Nephron (organoid): ENCODE measurements around the gene ISYNA1.

ENCODE experiments used
- H3K27ac Mint-ChIP-seq, 3 experiments: 2 replicates each; pipeline ENCODE4 v1.8.0; 2020; ENCODE audit warnings: mixed read lengths in 3 of 3, mild to moderate bottlenecking in 2 of 3, moderate library complexity in 1 of 3
- H3K27me3 Mint-ChIP-seq: 2 replicates; pipeline ENCODE4 v1.8.0; 2021; ENCODE audit warnings: low read depth, mild to moderate bottlenecking, moderate library complexity, mixed read lengths
- H3K36me3 Mint-ChIP-seq: 2 replicates; pipeline ENCODE4 v1.8.0; 2020; ENCODE audit warnings: low read depth, mixed read lengths
- H3K4me1 Mint-ChIP-seq: 2 replicates; pipeline ENCODE4 v1.8.0; 2020; ENCODE audit warnings: mixed read lengths
- H3K4me3 Mint-ChIP-seq, 3 experiments: 2 replicates each; pipeline ENCODE4 v1.8.0; 2020; ENCODE audit warnings: mild to moderate bottlenecking in 3 of 3, mixed read lengths in 3 of 3, moderate library complexity in 2 of 3
- H3K9me3 Mint-ChIP-seq: 2 replicates; pipeline ENCODE4 v1.8.0; 2020; ENCODE audit warnings: mixed read lengths
- CTCF ChIP-seq, 3 experiments: fragments of 200-600 bp; sonication (generic); IDR thresholded peaks; one replicate each; pipeline ENCODE4 v1.5.0; 2021; ENCODE audit warnings: antibody characterized with exemption in 3 of 3; ENCODE audit not compliant: unreplicated experiment in 3 of 3

ISYNA1 gene

GRCh38 chr19:18418483-18419194 lies 19.3 kb downstream of the ISYNA1 start:
- peaks cover 75% of the 10 kb centered on the region for H3K4me1 Mint-ChIP-seq
- TF ChIP-seq CTCF (IDR thresholded peaks at IDR 0.05; ENCODE audit: unreplicated experiment in 3 of 3): no peak
- H3K9me3 Mint-ChIP-seq: no peaks in the 10 kb centered on the region
- peak overlapping the region; percentile 98 for H3K27ac Mint-ChIP-seq
- peaks cover 4% of the 10 kb centered on the region for H3K36me3 Mint-ChIP-seq
- peaks cover 5% of the 10 kb centered on the region for H3K27me3 Mint-ChIP-seq
- H3K4me3 Mint-ChIP-seq: peak overlapping the region; percentile 81 to 88 (median 87)

- Mint-ChIP-seq H3K4me3 (peak overlapping the region; percentile 81 to 88 (median 87)), H3K9me3 (no peaks in the 10 kb centered on the region), H3K4me1 (peaks cover 72% of the 10 kb centered on the region), H3K27ac (peak overlapping the region; percentile 98), H3K27me3 (peaks cover 5% of the 10 kb centered on the region), H3K36me3 (peaks cover 4% of the 10 kb centered on the region)
- TF ChIP-seq CTCF (IDR thresholded peaks at IDR 0.05; ENCODE audit: unreplicated experiment in 3 of 3): no peak
These were observed 19.9 kb downstream of the ISYNA1 start for GRCh38 chr19:18418029-18418482.

GRCh38 chr19:18417250-18418028 lies 20.5 kb downstream of the ISYNA1 start:
- Mint-ChIP-seq H3K27me3 (peaks cover 5% of the 10 kb centered on the region), H3K4me1 (peaks cover 66% of the 10 kb centered on the region), H3K36me3 (no peaks in the 10 kb centered on the region), H3K27ac (peak overlapping the region; percentile 98 to 99 (median 98)), H3K4me3 (peak overlapping the region; percentile 81 to 88 (median 87)), H3K9me3 (no peaks in the 10 kb centered on the region)
- no peak for TF ChIP-seq CTCF (IDR thresholded peaks at IDR 0.05; ENCODE audit: unreplicated experiment in 3 of 3)

- Mint-ChIP-seq H3K9me3 (no peaks in the 10 kb centered on the region), H3K27me3 (peaks cover 5% of the 10 kb centered on the region), H3K36me3 (no peaks in the 10 kb centered on the region), H3K4me3 (peak overlapping the region; percentile 80 to 83 (median 81)), H3K27ac (peak overlapping the region; percentile 98 to 99 (median 98)), H3K4me1 (peaks cover 61% of the 10 kb centered on the region)
- no peak for TF ChIP-seq CTCF (IDR thresholded peaks at IDR 0.05; ENCODE audit: unreplicated experiment in 3 of 3)
These were observed 21.1 kb downstream of the ISYNA1 start for GRCh38 chr19:18416778-18417249.

- Mint-ChIP-seq H3K9me3 (no peaks in the 10 kb centered on the region), H3K4me3 (peak overlapping the region; percentile 76 to 82 (median 81)), H3K36me3 (no peaks in the 10 kb centered on the region), H3K27ac (peak overlapping the region; percentile 98 to 99 (median 98)), H3K27me3 (peaks cover 5% of the 10 kb centered on the region), H3K4me1 (peaks cover 56% of the 10 kb centered on the region)
- no peak for TF ChIP-seq CTCF (IDR thresholded peaks at IDR 0.05; ENCODE audit: unreplicated experiment in 3 of 3)
These were observed 22.6 kb downstream of the ISYNA1 start for GRCh38 chr19:18415178-18415867.
